ENCODE results near the gene ANKH. TPM values are rescaled to one million over a fixed set of nuclear protein-coding genes. Genes with fewer than 3 reads are reported as not detected.
A peak's percentile ranks its signal among the peaks of the same experiment; 100 is the strongest.

ANKH gene
- polyA plus RNA-seq, 3 donors = 2.4 to 6.3 (median 3.1) TPM

DNA sequence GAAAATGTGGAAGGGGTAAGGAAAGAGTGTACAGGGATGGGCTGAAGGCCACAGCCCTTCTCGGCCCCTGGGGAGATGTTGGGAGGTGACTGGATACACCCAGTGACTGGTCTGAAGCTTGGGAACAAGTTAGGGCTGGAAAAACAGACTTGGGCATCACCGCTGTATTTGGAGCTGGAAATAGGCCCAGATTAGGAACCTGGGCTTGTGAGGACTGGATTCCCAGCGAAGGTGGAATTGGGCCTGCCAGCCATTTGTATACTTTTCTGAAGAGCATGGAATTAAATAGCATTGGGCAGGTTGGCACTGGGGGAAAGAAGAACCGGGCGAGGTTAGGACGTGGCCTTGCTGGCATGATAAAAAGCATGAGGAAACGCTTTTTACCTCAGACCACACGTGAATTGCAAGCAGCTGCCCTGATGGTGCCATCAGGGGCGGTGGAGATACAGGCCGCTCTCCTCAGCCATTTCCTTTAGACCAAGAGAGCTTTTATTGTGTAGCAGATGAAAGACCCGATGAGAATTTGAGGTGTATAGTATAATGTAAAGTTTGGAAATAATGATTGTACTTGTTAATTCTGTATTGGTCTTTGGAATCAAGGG lies 169.2 kb downstream of the ANKH start:
- Mint-ChIP-seq H3K27me3 (ENCODE audit: low read depth in 3 of 3) (peaks cover 0 to 6% (median 0%) of the 10 kb centered on the region in 3 donors), H3K9me3 (no peaks in the 10 kb centered on the region), H3K4me1 (peaks cover 7% of the 10 kb centered on the region), H3K36me3 (peaks cover 80 to 88% of the 10 kb centered on the region in 2 donors), H3K4me3 (no peak overlapping the region), H3K27ac (peak overlapping the region in 2 of 7 donors; percentile 73 to 85)
- Histone ChIP-seq H3K79me2 (ENCODE audit: insufficient read depth, low read length) (peaks cover 3% of the 10 kb centered on the region), H3K4me1 (ENCODE audit: control insufficient read depth in 1 of 2, insufficient read depth in 2 of 2, low read length in 2 of 2) (peaks cover 8% of the 10 kb centered on the region in 2 donors), H3K27ac (ENCODE audit: low read depth in 1 of 2, low read length in 2 of 2) (peak overlapping the region in 1 of 2 donors; percentile 4), H3K27me3 (ENCODE audit: control insufficient read depth in 2 of 2, insufficient read depth in 2 of 2, low read length in 2 of 2) (no peaks in the 10 kb centered on the region), H3K4me3 (replicated peaks in 1 of 3; ENCODE audit: low read depth in 2 of 3, low read length in 3 of 3) (no peak overlapping the region), H3K9me3 (replicated peaks in 1 of 2; ENCODE audit: control insufficient read depth in 1 of 2, insufficient read depth in 1 of 2, low read length in 2 of 2) (no peaks in the 10 kb centered on the region), H2AFZ (ENCODE audit: insufficient read depth, low read depth, low read length, poor library complexity, severe bottlenecking) (no peak overlapping the region), H4K20me1 (ENCODE audit: insufficient read depth, low read length) (peaks cover 60% of the 10 kb centered on the region), H3K9ac (ENCODE audit: insufficient read depth, low read length, poor library complexity, severe bottlenecking) (no peak overlapping the region), H3K4me2 (replicated peaks; ENCODE audit: extremely low read depth, low read length, poor library complexity, severe bottlenecking) (no peak overlapping the region), H3K36me3 (replicated peaks in 1 of 2; ENCODE audit: control insufficient read depth in 1 of 2, insufficient read depth in 2 of 2, low read length in 2 of 2) (peaks cover 63 to 93% of the 10 kb centered on the region in 2 donors)
- WGBS (ENCODE audit: insufficient coverage) = 89% methylated on average over 5 of the region's 11 CpGs
- DNase-seq = no peak
- intact Hi-C loops (cut with micrococcal nuclease) = no loop called here
- TF ChIP-seq, protein P1, sequence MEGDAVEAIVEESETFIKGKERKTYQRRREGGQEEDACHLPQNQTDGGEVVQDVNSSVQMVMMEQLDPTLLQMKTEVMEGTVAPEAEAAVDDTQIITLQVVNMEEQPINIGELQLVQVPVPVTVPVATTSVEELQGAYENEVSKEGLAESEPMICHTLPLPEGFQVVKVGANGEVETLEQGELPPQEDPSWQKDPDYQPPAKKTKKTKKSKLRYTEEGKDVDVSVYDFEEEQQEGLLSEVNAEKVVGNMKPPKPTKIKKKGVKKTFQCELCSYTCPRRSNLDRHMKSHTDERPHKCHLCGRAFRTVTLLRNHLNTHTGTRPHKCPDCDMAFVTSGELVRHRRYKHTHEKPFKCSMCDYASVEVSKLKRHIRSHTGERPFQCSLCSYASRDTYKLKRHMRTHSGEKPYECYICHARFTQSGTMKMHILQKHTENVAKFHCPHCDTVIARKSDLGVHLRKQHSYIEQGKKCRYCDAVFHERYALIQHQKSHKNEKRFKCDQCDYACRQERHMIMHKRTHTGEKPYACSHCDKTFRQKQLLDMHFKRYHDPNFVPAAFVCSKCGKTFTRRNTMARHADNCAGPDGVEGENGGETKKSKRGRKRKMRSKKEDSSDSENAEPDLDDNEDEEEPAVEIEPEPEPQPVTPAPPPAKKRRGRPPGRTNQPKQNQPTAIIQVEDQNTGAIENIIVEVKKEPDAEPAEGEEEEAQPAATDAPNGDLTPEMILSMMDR (IDR thresholded peaks at IDR 0.05) = no peak

DNA sequence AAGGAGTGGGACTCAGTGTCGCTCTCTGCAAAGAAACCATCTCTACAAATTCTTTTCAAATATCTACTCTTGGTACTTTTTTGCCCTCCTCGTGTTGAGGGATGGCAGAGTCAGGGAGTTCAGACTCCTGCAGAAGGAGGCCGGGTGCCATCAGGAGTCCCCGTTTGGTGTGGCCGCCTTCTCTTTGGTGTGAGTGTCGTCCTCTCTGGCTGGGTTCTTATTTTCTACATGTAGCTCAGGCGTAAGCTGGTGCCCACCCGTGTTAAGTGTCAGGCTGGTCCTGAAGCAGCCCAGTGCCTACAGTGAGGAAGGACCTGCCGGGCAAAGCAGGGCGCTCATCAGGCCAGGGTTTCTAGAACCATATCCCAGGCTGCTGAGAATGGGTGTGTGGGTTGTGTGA lies 170.0 kb downstream of the ANKH start:
- Histone ChIP-seq H3K4me2 (replicated peaks; ENCODE audit: extremely low read depth, low read length, poor library complexity, severe bottlenecking) (no peak overlapping the region), H3K27ac (ENCODE audit: low read depth in 1 of 2, low read length in 2 of 2) (no peak overlapping the region), H2AFZ (ENCODE audit: insufficient read depth, low read depth, low read length, poor library complexity, severe bottlenecking) (no peak overlapping the region), H3K27me3 (ENCODE audit: control insufficient read depth in 2 of 2, insufficient read depth in 2 of 2, low read length in 2 of 2) (no peaks in the 10 kb centered on the region), H3K4me1 (ENCODE audit: control insufficient read depth in 1 of 2, insufficient read depth in 2 of 2, low read length in 2 of 2) (peaks cover 8% of the 10 kb centered on the region in 2 donors), H3K9ac (ENCODE audit: insufficient read depth, low read length, poor library complexity, severe bottlenecking) (no peak overlapping the region), H3K79me2 (ENCODE audit: insufficient read depth, low read length) (peaks cover 3% of the 10 kb centered on the region), H4K20me1 (ENCODE audit: insufficient read depth, low read length) (peaks cover 60% of the 10 kb centered on the region), H3K9me3 (replicated peaks in 1 of 2; ENCODE audit: control insufficient read depth in 1 of 2, insufficient read depth in 1 of 2, low read length in 2 of 2) (no peaks in the 10 kb centered on the region), H3K36me3 (replicated peaks in 1 of 2; ENCODE audit: control insufficient read depth in 1 of 2, insufficient read depth in 2 of 2, low read length in 2 of 2) (peaks cover 63 to 93% of the 10 kb centered on the region in 2 donors), H3K4me3 (replicated peaks in 1 of 3; ENCODE audit: low read depth in 2 of 3, low read length in 3 of 3) (no peak overlapping the region)
- no peak overlapping the region for H3K4me3 Mint-ChIP-seq
- over 99% methylated on average over 9 of the region's 10 CpGs for WGBS (ENCODE audit: insufficient coverage)
- DNase-seq = no peak
- peaks cover 0 to 6% (median 0%) of the 10 kb centered on the region in 3 donors for H3K27me3 Mint-ChIP-seq (ENCODE audit: low read depth in 3 of 3)
- H3K4me1 Mint-ChIP-seq = peaks cover 7% of the 10 kb centered on the region
- H3K36me3 Mint-ChIP-seq = peaks cover 79 to 88% of the 10 kb centered on the region in 2 donors
- TF ChIP-seq, protein P1 (IDR thresholded peaks at IDR 0.05) = no peak
- intact Hi-C loops (cut with micrococcal nuclease) = no loop called here
- no peaks in the 10 kb centered on the region for H3K9me3 Mint-ChIP-seq
- H3K27ac Mint-ChIP-seq = peak overlapping the region in 4 of 7 donors; percentile 40 to 85 (median 70)
